NCI-H2227 (cell line): ENCODE results near the gene PRKAG1.

Experiments used
- DNase-seq: peaks from one replicate; lab custom pipeline; 2025; ENCODE audit not compliant: unreplicated experiment; lab: John Stamatoyannopoulos, UW

Gene PRKAG1

DNA sequence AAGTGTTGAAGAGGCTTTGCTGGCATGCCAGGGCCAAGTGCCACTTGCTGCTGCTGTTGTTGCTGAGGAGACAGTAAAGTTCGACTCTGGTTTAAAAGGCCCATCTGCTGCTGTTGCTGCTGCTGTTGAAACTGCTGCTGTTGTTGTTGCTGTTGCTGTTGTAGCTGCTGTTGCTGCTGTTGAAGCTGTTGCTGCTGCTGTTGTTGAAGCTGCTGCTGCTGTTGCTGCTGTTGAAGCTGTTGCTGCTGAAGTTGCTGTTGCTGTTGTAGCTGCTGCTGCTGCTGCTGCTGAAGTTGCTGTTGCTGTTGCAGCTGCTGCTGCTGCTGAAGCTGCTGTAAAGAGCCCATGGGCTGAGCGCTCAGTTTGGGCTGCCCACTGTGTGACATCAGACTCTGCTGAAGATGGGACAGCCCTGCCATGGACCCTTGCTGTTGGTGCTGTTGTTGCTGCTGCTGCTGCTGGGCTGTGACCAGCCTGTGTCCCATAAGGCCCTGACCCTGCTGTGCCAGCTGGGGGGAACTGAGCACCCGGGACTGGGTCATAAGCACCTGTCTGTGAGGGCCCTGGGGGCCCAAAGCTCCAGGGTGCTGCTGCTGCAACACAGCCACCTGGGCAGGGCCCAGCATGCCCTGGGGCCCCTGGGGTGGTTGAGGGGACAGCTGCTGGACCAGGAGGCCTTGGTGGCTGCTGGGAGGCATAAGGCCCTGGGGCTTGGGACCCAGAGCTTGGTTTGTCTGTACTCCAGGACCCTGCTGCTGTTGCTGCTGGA is 14.3 kb upstream of the PRKAG1 start:
- no peak for DNase-seq

DNA sequence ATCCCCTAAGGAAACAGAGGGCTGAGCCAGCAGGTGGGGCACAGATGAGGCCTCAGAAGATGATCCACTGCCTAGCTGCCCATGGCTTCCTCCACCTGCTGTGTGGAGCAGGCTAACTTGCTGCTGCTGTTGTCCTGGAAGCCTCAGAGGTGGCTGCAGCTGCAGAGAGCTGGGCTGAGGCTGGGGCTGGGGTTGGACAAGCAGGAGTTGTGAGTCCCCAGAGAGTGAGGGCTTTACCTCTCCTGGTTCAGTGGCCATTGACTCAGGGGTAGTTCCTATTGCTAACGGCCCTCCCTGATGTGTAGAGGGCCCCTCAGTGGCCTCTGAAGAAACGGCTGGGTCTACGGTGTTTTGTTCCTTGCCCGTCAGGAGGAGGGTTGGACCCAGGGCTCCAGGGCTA is 13.7 kb upstream of the PRKAG1 start:
- DNase-seq: no peak

GRCh38 chr12:49031573-49032161 is 13.1 kb upstream of the PRKAG1 start:
- no peak for DNase-seq

- no peak for DNase-seq
Measured at GRCh38 chr12:49030714-49031572, 12.4 kb upstream of the PRKAG1 start.

DNA sequence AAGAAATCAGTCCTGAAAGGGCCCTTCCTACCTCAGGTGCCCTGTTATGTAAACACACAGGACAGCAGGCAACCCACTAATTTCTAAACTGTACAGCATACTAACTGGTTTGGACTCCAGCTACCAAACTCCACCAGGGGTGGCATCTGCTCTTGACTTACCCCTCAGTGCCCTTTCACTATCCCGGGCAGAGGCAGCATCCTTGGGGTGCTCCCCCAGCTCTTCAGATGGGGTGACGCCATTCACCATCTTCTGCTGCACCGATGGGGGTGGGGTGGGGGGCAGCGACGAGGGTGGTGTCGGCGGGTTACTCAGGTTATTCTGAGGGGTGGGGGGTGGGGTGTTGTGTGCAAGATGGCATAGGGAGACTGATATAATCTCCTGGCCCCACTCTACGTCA is 11.5 kb upstream of the PRKAG1 start:
- no peak for DNase-seq

DNA sequence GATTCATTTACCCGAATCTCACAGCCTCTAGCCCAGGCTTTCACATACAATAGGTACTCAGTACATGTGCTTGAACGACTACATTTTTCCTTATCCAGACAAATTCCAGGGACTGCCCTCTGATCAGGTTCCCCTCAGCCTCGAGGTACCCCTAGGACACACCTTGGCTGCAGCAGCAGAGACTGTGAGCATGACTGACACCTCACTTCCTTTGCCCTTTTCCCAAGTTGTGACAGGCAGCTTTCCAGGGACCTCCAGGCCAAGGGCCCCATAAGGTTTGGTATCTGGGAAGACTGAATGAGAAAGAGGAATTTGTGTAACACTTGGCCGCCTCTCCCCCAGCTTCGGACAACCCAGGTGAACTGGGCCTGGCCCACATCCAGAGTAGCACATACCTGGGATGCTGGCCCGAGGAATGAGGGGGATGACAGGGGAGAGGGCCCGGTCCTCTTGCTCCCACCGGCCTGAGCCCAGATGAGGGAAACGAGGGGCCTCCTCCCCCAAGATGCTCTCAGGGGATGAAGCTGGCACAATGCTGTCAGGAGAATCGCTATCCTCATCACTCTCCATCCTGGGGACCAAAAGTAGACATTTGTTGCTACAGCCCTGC is 10.2 kb upstream of the PRKAG1 start:
- no peak for DNase-seq

DNA sequence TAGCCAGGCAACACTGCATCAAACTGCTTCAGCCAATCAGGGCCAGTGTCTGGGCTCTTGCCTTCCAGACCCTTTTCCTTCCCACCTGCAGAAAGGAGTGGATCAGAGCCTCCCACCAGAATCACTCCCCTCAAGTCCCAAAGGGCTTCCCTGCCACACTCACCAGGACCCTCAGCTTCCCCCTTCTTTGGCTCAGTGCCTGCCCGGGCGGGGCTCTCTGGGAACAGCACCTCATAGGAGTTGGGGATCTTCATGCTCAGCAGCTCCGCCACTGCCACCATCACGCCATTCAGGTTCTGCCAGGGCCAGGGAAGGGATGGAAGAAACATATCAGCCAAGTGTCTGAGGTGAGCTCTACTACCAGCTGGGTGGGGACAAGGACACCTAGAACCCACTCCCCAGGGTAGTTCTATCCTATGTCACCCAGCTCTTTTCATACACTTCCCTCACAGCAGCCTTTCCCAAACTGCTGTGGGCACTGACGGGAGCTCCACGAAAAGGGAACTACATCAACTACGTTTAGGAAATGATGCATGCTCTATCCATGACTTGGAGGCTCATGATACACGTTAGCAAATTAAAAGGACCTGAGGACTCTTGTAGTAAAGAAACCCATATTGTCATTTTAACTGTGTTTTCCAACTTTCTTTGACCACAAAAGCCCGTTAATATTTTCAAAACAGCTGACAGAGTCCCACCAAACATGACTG is 9.4 kb upstream of the PRKAG1 start:
- DNase-seq: no peak

DNA sequence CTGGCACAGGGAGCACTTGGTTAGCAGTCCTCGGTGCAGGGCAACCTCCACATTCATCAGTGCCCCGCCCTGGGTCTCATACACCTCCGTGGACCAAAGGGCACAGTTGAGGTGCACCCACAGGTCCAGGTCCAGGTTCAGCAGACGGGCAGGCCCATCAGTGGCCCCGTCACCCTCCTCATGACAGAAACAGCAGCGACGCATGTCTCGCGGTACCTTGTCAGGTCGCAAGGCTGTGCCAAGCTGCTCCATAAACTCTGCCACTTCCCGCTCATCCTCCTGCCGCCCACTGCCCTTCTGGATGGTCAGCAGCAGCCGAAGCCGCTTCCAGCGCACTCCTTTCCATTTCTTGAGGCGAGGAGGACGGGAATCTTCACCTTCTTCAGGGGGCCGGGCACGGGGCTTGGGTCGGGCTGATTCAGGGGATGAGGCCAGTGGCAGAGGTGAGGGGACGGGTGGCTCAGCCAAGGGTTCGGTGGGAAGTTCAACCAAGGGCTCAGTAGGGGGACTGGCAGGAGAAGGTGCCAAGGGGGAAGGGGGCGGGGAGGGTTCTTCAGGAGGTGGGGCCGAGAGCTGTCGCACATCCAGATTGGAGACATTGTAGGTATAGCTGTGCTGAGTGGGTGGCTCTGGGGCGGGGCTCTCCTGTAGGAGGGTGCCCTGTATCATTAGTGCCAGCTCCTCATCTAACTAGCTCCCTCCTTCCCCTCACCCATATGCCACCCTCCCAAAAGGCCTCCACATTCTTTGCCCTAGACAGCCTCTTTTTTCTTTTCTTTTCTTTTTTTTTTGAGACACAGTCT is 8.3 kb upstream of the PRKAG1 start:
- DNase-seq: no peak

DNA sequence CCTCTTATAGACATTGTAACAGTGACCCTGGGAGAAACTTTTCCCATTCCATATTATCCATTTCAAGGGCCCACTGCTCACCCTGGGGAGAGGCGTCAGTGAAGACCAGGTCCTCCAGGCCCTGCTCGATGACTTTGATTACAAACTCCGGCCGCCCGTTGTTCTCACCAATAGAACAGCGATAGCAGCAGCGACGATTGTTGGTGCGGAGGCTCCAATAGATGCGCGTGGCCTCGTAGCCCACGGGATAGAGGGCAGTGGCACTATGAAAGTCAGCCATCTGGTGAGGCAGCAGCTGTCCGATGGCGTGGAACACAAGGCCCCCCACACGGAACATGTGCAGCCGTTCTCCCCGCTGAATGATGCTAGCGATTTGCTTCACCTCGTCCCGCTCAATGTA is 7.5 kb upstream of the PRKAG1 start:
- no peak for DNase-seq

- no peak for DNase-seq
Measured at GRCh38 chr12:49025463-49025862, 6.9 kb upstream of the PRKAG1 start.

DNA sequence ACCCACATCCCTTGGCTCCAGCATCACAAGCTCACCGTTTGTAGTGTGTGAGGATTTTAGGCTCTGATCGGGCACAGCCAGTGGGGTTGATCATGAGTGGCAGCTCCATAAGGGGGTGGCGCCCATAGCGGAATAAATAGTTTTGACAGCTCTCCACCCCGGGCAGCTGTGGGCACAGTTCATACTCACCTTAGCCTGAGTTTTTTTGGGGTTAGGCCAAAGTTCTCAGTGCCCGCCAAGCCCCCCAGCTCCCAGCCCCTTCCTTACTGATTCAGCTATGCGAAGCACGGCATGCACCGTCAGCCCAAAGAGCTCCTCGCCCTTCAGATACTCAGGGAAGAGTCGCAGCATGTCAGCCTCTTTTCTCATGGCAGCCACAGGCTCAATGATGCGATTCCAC is 6.0 kb upstream of the PRKAG1 start:
- DNase-seq: no peak

- DNase-seq: no peak
Measured at GRCh38 chr12:49023812-49024211, 5.2 kb upstream of the PRKAG1 start.

DNA sequence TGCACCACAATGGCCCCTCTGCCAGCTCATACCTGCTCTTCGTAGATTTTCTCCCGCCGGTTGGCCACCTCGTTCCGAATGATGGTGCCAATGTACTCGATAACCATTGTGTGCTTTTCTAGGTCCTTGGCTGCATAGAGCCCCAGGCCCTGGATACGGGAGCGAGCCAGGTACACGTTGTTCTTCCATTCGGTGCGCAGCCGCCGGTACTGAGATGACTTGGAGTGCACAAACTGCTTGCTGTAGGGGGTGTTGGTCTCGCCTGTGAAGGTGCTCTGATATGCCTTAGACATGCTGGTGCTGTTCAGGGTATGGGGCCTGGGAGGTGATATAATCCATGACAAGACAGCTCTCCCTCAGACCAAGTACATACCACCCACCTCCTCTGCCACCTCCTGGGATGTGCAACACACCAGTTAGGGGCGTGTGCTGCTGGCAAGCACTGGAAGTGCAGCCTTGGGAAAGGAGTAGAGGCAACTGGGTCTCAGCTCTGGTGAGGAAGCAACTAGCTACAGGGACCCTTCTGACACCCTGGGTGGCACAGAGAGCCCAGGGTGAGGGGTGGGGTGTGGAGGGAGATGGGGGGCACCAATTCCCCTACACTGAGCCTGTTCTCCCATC is 4.1 kb upstream of the PRKAG1 start:
- DNase-seq: no peak

DNA sequence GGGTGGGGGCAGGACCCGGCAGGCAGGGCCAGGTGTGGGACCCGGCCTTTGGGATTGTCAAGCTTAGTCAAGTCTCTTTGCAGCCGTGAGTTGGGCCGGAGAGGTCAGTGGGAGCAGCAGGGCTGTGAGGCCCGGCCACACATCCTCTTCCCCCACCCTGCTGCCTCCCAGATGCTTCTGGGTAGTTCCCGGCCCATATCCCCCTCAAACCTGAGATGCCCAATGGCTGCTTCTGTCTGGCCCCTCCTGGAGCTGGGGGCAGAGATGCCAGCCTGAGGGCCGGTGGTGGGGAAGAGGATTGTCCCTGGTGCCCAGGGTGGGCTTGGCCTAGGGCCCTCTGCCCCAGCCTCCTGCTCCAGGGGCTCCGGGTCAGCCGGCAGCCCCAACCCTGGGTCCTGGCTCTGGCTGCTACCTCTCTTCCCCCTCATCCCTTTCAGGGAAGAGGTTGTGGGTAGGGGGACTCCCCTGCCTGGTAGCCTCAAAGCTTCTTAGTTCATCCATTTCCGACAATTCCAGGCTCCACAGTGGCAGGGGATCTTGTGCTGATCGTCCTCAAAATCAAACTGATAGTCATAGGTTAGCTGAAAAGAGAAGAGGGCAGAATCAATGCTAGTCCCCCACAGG is 2.8 kb upstream of the PRKAG1 start:
- DNase-seq: no peak

DNA sequence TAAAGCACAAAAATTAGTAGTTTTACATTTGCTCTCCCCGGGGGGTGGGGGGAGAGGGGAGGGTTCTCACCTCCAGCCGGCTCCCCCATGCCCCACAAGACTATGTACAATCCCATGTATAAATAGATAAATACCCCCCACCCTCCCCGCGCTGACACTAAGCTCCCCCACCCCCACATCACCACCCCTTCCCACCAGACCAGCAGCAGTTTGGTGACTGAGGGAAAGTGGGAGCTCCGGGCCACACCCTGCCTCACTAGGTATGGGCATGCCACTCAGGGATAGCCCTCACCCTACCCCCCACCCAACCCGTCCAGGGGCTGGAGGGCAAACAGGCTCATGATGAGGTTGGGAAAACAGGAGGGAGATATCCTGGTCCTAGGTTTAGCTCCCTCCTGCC is 1.9 kb upstream of the PRKAG1 start:
- DNase-seq: no peak

GRCh38 chr12:49019443-49020324 is 1.1 kb upstream of the PRKAG1 start:
- peak; percentile 28 for DNase-seq

- DNase-seq: no peak
Measured at GRCh38 chr12:49019120-49019430, 499 bp upstream of the PRKAG1 start.

DNA sequence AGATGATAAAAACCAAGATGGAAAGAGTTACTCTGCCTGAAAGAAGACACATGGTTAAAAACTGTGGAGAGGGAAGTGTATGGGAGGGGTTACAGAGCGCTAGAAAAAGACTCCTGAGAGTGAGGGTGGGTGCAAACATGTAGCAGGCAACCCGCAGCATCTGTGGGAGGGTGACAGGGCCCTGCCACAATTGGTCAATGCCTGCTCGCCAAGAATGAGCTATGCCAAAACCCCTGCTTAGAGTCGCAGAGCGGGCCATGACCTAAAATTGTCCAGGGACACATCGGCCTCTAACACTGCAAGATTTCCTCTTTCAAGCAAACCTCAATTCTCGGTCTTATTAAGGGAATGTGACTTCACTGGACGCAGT is 700 bp downstream of the PRKAG1 start:
- peak; percentile 49 for DNase-seq

- no peak for DNase-seq
Measured at GRCh38 chr12:49015196-49015595, 3.4 kb downstream of the PRKAG1 start.
